Endothelial cell of umbilical vein (primary cell): ENCODE data around the gene PCNT. TPM values are rescaled to one million over a fixed set of nuclear protein-coding genes. Genes with fewer than 3 reads are reported as not detected.

Experiments
- BruUV-seq: library from RNA; stranded (reverse); fragments of 400-500 nt; replicated peaks from 2 replicates; lab custom pipeline; 2021; lab: Mats Ljungman, UMichigan
- CTCF ChIA-PET: fragments of 300-600, 350-600 bp; sonication (Branson Sonifier 250); formaldehyde crosslinking; loops from one replicate; lab custom pipeline; 2021; ENCODE audit warnings: antibody characterized with exemption, inconsistent platforms; lab: Charles Lee
- POLR2A ChIA-PET: fragments of 300-600, 350-600 bp; sonication (Branson Sonifier 250); formaldehyde crosslinking; loops from one replicate; lab custom pipeline; 2021; ENCODE audit warnings: antibody characterized with exemption, inconsistent platforms; lab: Charles Lee
- DNase-seq: peaks from one replicate; pipeline ENCODE4 v3.0.0-alpha.2; 2011; ENCODE audit warnings: low read depth, low spot score
- FAIRE-seq: peaks from 2 replicates; lab custom pipeline; 2011; peaks lifted over from hg19 to GRCh38; lab: Jason Lieb, UNC
- H2AFZ ChIP-seq: 2 replicates; pipeline ENCODE4 v1.6.0; 2012; ENCODE audit warnings: low read depth, low read length, control low read depth, inconsistent platforms
- H3K27ac ChIP-seq: 2 replicates; pipeline ENCODE4 v1.5.1; 2011; ENCODE audit warnings: low read depth, mild to moderate bottlenecking, control low read depth, low read length, moderate library complexity; ENCODE audit not compliant: insufficient read depth
- H3K27me3 ChIP-seq, 2 experiments: 2 replicates each; pipeline versions ENCODE4 v1.6.0 to v1.6.1; 2011; ENCODE audit warnings: low read length in 2 of 2, mixed read lengths in 1 of 2; ENCODE audit not compliant: control insufficient read depth in 2 of 2, insufficient read depth in 2 of 2
- H3K36me3 ChIP-seq, 2 experiments: 2 replicates in 1 of 2; 3 replicates in 1 of 2; pipeline ENCODE4 v1.5.1; 2011; ENCODE audit warnings: low read length in 2 of 2, mild to moderate bottlenecking in 1 of 2, moderate library complexity in 1 of 2; ENCODE audit not compliant: control insufficient read depth in 2 of 2, insufficient read depth in 2 of 2; ENCODE audit errors: extremely low read depth in 1 of 2
- H3K4me1 ChIP-seq: 3 replicates; pipeline ENCODE4 v1.5.1; 2011; ENCODE audit warnings: mild to moderate bottlenecking, low read length; ENCODE audit not compliant: control insufficient read depth, insufficient read depth; ENCODE audit errors: extremely low read depth
- H3K4me2 ChIP-seq: 2 replicates; pipeline ENCODE4 v1.6.1; 2011; ENCODE audit warnings: low read length, control low read depth, mixed read lengths; ENCODE audit not compliant: insufficient read depth
- H3K4me3 ChIP-seq, 3 experiments: fragments of 200-600 bp in 1 of 3; sonication (generic), shearing (Covaris generic) in 1 of 3; replicated peaks in 1 of 3; 2 replicates each; pipeline ENCODE4 v1.5.1; 2011 to 2016; ENCODE audit warnings: control low read depth in 3 of 3, low read length in 3 of 3, mild to moderate bottlenecking in 2 of 3, inconsistent platforms in 1 of 3, low read depth in 1 of 3, moderate library complexity in 1 of 3; ENCODE audit not compliant: insufficient read depth in 1 of 3
- H3K79me2 ChIP-seq: 2 replicates; pipeline ENCODE4 v1.6.0; 2012; ENCODE audit warnings: low read length, inconsistent platforms; ENCODE audit not compliant: control insufficient read depth, insufficient read depth
- H3K9ac ChIP-seq: replicated peaks from 2 replicates; pipeline ENCODE3; 2011; ENCODE audit warnings: low read length, control low read depth; ENCODE audit not compliant: insufficient read depth; ENCODE audit errors: extremely low read depth
- H3K9me1 ChIP-seq: replicated peaks from 3 replicates; pipeline ENCODE4 v1.6.0; 2011; ENCODE audit warnings: mild to moderate bottlenecking, low read length; ENCODE audit not compliant: control insufficient read depth, insufficient read depth; ENCODE audit errors: extremely low read depth
- H3K9me3 ChIP-seq: replicated peaks from 2 replicates; pipeline ENCODE4 v1.5.1; 2012; ENCODE audit warnings: low read length, inconsistent platforms; ENCODE audit not compliant: control insufficient read depth, insufficient read depth
- H4K20me1 ChIP-seq: replicated peaks from 2 replicates; pipeline ENCODE3; 2011; ENCODE audit warnings: mild to moderate bottlenecking, low read length; ENCODE audit not compliant: control insufficient read depth, insufficient read depth; ENCODE audit errors: extremely low read depth
- CTCF ChIP-seq, 2 donors: IDR thresholded peaks; 1 replicate in 1 of 2; 2 replicates in 1 of 2; pipeline ENCODE4 v1.5.1; 2011; ENCODE audit warnings: low read length in 2 of 2, mild to moderate bottlenecking in 2 of 2, moderate library complexity in 2 of 2, control low read depth in 1 of 2, inconsistent platforms in 1 of 2, low read depth in 1 of 2; ENCODE audit not compliant: insufficient read depth in 1 of 2; ENCODE audit errors: extremely low read depth in 1 of 2
- EZH2 ChIP-seq: IDR thresholded peaks from 2 replicates; pipeline ENCODE4 v1.6.1; 2012; ENCODE audit warnings: borderline replicate concordance, low read depth, mild to moderate bottlenecking, moderate library complexity, low read length, inconsistent platforms; ENCODE audit not compliant: severe bottlenecking
- FOS ChIP-seq: IDR thresholded peaks from 2 replicates; pipeline ENCODE4 v1.6.1; 2011; ENCODE audit warnings: mild to moderate bottlenecking, low read length, moderate library complexity, borderline replicate concordance; ENCODE audit not compliant: insufficient read depth
- GATA2 ChIP-seq: IDR thresholded peaks from 2 replicates; pipeline ENCODE4 v1.7.0; 2011; ENCODE audit warnings: low read depth, mild to moderate bottlenecking, moderate library complexity, mixed read lengths, low read length; ENCODE audit not compliant: insufficient read length, insufficient read depth
- JUN ChIP-seq: IDR thresholded peaks from 2 replicates; pipeline ENCODE4 v1.6.1; 2011; ENCODE audit warnings: borderline replicate concordance, low read depth; ENCODE audit not compliant: insufficient read length, insufficient read depth
- MAX ChIP-seq: IDR thresholded peaks from 2 replicates; pipeline ENCODE4 v1.6.1; 2011; ENCODE audit not compliant: insufficient read depth, insufficient read length
- MYC ChIP-seq: IDR thresholded peaks from one replicate; pipeline ENCODE4 v1.6.1; 2011; ENCODE audit warnings: mild to moderate bottlenecking, low read depth, low read length
- POLR2A ChIP-seq: IDR thresholded peaks from 2 replicates; pipeline ENCODE4 v1.6.1; 2012; ENCODE audit warnings: low read depth, mild to moderate bottlenecking, control low read depth, low read length
- POLR2AphosphoS5 ChIP-seq: IDR thresholded peaks from 2 replicates; pipeline ENCODE4 v1.6.1; 2012; ENCODE audit warnings: low read depth, mild to moderate bottlenecking, control low read depth, low read length, moderate library complexity; ENCODE audit not compliant: insufficient read depth
- dilution Hi-C: fragments of 300-500 bp; cut with MboI; formaldehyde crosslinking; loops from one replicate; pipeline ENCODE4 v1.15.0; 2019; ENCODE audit warnings: low sequenced_read_pairs; ENCODE audit not compliant: extremely low pct_ligation_motif_present
- intact Hi-C: fragments of 100-400 bp; cut with micrococcal nuclease; formaldehyde crosslinking; loops from one replicate; pipeline ENCODE4 v1.10.0; 2022
- polyA plus RNA-seq, 4 experiments: library from polyadenylated mRNA; depleted of rRNA in 3 of 4; stranded (reverse) in 3 of 4; unstranded in 1 of 4; fragments of >200 nt; gene quantifications; 2 replicates each; pipeline versions ENCODE4 v1.2.1 to v1.2.3, GENCODE V29; 2011 to 2012; ENCODE audit warnings: missing spikeins in 1 of 4
- total RNA-seq: library from RNA; stranded (reverse); gene quantifications from 2 replicates; pipeline ENCODE4 v1.2.3, GENCODE V29; 2021

Gene PCNT
- total and polyA plus RNA-seq, 2 donors (not counting 3 experiments of a cell fraction or from before 2014, with no cell fraction given): 9.6 to 49.5 TPM

- FAIRE-seq (no peak), DNase-seq (no peak)
- intact Hi-C loops (no loop called here), dilution Hi-C loops (no loop called here)
- Histone ChIP-seq H3K4me2 (no peak overlapping the region), H3K4me1 (no peaks in the 10 kb centered on the region), H3K9me3 (no peaks in the 10 kb centered on the region), H3K27ac (no peak overlapping the region), H3K27me3 (no peaks in the 10 kb centered on the region), H3K4me3 (no peak overlapping the region), H3K79me2 (peaks cover 20% of the 10 kb centered on the region), H2AFZ (no peak overlapping the region), H4K20me1 (no peaks in the 10 kb centered on the region), H3K36me3 (peaks cover 0 to 5% of the 10 kb centered on the region in 2 experiments), H3K9ac (no peak overlapping the region), H3K9me1 (no peaks in the 10 kb centered on the region)
- TF ChIP-seq FOS: no peak
- TF ChIP-seq POLR2AphosphoS5: no peak
- POLR2A ChIA-PET: interaction anchor here (0.7 kb wide), 1 partner anchor 60 kb away, joined by 5 read pairs; no protein-coding TSS in a partner anchor
- CTCF ChIA-PET: interaction anchor here (0.6 kb wide), 1 partner anchor 82 kb away, joined by 3 read pairs; no protein-coding TSS in a partner anchor
- no TSS peak for BruUV-seq
These were observed 50.9 kb downstream of the PCNT start for GRCh38 chr21:46374761-46375389.

DNA sequence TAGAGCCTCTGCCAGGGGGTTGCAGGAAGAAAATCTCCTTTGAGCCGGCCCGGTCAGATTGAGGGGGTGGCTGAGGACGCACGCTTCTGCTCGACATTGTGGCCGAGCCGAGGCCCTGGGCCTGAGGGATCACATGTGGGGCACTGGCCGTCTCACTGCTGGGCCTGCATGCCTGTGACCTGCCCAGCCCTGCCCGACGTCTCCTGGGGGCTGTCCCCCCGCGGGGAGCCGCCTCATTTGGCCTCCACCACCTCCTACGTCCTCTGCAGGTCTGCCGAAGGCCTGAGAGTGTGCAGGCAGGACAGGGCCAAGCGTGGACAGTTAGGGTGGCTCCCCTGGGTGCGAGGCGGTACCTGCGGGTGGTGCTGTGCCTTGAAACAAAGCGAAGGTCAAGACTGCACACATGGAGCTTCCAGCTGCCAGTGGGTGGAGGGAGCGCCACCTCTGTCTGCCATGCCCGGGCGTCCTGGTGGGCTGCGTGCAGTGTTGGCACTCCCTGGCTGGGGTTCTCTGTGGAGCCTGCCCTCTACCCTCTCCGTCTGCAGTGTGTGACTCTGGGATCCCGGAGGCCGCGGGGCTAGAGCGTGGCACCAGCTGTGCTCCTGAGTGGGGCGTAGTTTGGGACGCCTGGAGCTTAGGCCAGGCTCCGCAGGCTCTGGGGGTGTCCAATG, 51.7 kb downstream of the PCNT start:
- H3K4me2 ChIP-seq: no peak overlapping the region
- no peak overlapping the region for H3K9ac ChIP-seq
- peaks cover 0 to 5% of the 10 kb centered on the region in 2 experiments for H3K36me3 ChIP-seq
- TF ChIP-seq CTCF (IDR thresholded peaks at IDR 0.05; ENCODE audit: extremely low read depth in 1 of 2, insufficient read depth in 1 of 2, low read depth in 1 of 2, low read length in 2 of 2) (no peak), MYC (no peak), MAX (no peak), FOS (no peak), POLR2A (no peak), POLR2AphosphoS5 (no peak), GATA2 (no peak), EZH2 (no peak), JUN (no peak)
- peaks cover 23% of the 10 kb centered on the region for H3K79me2 ChIP-seq
- no peaks in the 10 kb centered on the region for H3K4me1 ChIP-seq
- FAIRE-seq (no peak), DNase-seq (no peak)
- dilution Hi-C loops (no loop called here), intact Hi-C loops (no loop called here)
- H3K27me3 ChIP-seq: no peaks in the 10 kb centered on the region
- no peak overlapping the region for H3K4me3 ChIP-seq
- H3K27ac ChIP-seq: no peak overlapping the region
- H2AFZ ChIP-seq: no peak overlapping the region
- BruUV-seq: no TSS peak
- POLR2A ChIA-PET: no interaction called here
- CTCF ChIA-PET: no interaction called here
- no peaks in the 10 kb centered on the region for H3K9me1 ChIP-seq
- H3K9me3 ChIP-seq: no peaks in the 10 kb centered on the region
- no peaks in the 10 kb centered on the region for H4K20me1 ChIP-seq
